ENCODE measurements around the gene ZC3H6. TPM values are rescaled to one million over a fixed set of nuclear protein-coding genes. Genes with fewer than 3 reads are reported as not detected.

The ZC3H6 gene
- polyA plus RNA-seq, 2 of the 4 experiments (the other 2 are of a cell fraction) = 0.75 to 1.9 TPM

- CTCF ChIA-PET = interaction anchor here (0.6 to 1.6 kb wide), 5 partner anchors 10 to 473 kb away, joined by 3 to 6 read pairs (median 3); no protein-coding TSS in a partner anchor
- ATAC-seq = peak; percentile 94 to 97
- FAIRE-seq = no peak
Observed at GRCh38 chr2:112254466-112255240, 20.7 kb upstream of the ZC3H6 start, which contains the start of gene ZC3H8. TSS of gene ZC3H8 (minus strand) at chr2:112255042. CDS start at chr2:112254981, 61 bp downstream.

GRCh38 chr2:112255875-112256274 lies 19.5 kb upstream of the ZC3H6 start:
- ChIA-PET POLR2A (no interaction called here), CTCF (interaction anchor here (1.3 kb wide), 1 partner anchor 472 kb away, joined by 3 read pairs; no protein-coding TSS in a partner anchor)
- FAIRE-seq (no peak), DNase-seq (ENCODE audit: low read depth in 1 of 2, low spot score in 1 of 2) (no peak), ATAC-seq (no peak)
- Histone ChIP-seq H3K4me1 (peaks cover 7% of the 10 kb centered on the region; the same call in 2 of the 3 replicates), H3K27ac (no peak overlapping the region), H3K4me2 (no peak overlapping the region), H3K9me3 (no peaks in the 10 kb centered on the region), H3K4me3 (no peak overlapping the region)
- TF ChIP-seq TP53 (CRISPR knock-in tag; IDR thresholded peaks at IDR 0.05) (no peak), POLR2AphosphoS2 (conservative IDR thresholded peaks at IDR 0.05; ENCODE audit: low read length) (no peak), KDM1A (IDR thresholded peaks at IDR 0.05; ENCODE audit: low read depth) (no peak), NPAS2 (CRISPR knock-in tag; IDR thresholded peaks at IDR 0.05; ENCODE audit: borderline replicate concordance) (no peak), ZFP36 (IDR thresholded peaks at IDR 0.05; ENCODE audit: borderline replicate concordance, partially characterized antibody) (no peak), JUN (IDR thresholded peaks at IDR 0.05) (no peak), MAZ (IDR thresholded peaks at IDR 0.05; ENCODE audit: borderline replicate concordance, low read depth, low read length) (no peak), HOXA7 (CRISPR knock-in tag; IDR thresholded peaks at IDR 0.05) (no peak), RFX5 (IDR thresholded peaks at IDR 0.05) (no peak), NR3C1 (IDR thresholded peaks at IDR 0.05) (no peak), ESRRA (IDR thresholded peaks at IDR 0.05; ENCODE audit: borderline replicate concordance, low read length) (no peak), PHF8 (IDR thresholded peaks at IDR 0.05; ENCODE audit: borderline replicate concordance, low read depth) (no peak), RNF2 (IDR thresholded peaks at IDR 0.05; ENCODE audit: borderline replicate concordance, low read depth) (no peak), JUNB (IDR thresholded peaks at IDR 0.05) (no peak), BCL3 (IDR thresholded peaks at IDR 0.05) (no peak), EHF (CRISPR knock-in tag; IDR thresholded peaks at IDR 0.05) (no peak)
- TF ChIP-seq, protein P1, sequence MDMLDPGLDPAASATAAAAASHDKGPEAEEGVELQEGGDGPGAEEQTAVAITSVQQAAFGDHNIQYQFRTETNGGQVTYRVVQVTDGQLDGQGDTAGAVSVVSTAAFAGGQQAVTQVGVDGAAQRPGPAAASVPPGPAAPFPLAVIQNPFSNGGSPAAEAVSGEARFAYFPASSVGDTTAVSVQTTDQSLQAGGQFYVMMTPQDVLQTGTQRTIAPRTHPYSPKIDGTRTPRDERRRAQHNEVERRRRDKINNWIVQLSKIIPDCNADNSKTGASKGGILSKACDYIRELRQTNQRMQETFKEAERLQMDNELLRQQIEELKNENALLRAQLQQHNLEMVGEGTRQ (IDR thresholded peaks at IDR 0.05) = no peak
- 93% methylated on average over 2 of the region's 2 CpGs for WGBS (ENCODE audit: missing lambda C conversion rate)

More at GRCh38 chr2:112254466-112255240, 20.7 kb upstream of the ZC3H6 start, which contains the start of gene ZC3H8:
- peak; percentile 90 to 98 for DNase-seq (ENCODE audit: low read depth in 1 of 2, low spot score in 1 of 2)
- H3K4me1 ChIP-seq = peaks cover 7% of the 10 kb centered on the region; the same call in 2 of the 3 replicates
- under 1% methylated on average over 52 of the region's 68 CpGs for WGBS (ENCODE audit: missing lambda C conversion rate)
- TF ChIP-seq NFE2L2 (conservative IDR thresholded peaks at IDR 0.05; ENCODE audit: low read length) = no peak
- no peak for TF ChIP-seq FOSB (CRISPR knock-in tag; IDR thresholded peaks at IDR 0.05)
- peak; percentile 85 for TF ChIP-seq POLR2A (IDR thresholded peaks at IDR 0.05; ENCODE audit: low read length)
- TF ChIP-seq E2F6 (IDR thresholded peaks at IDR 0.05; ENCODE audit: borderline replicate concordance, low read depth) = peak; percentile 96
- TF ChIP-seq MAFK (IDR thresholded peaks at IDR 0.05; ENCODE audit: partially characterized antibody) = no peak
- peak; percentile 35 to 70; a peak in 3 of 5 replicates for TF ChIP-seq JUN (IDR thresholded peaks at IDR 0.05)
- peak; percentile 88 for TF ChIP-seq PHF8 (IDR thresholded peaks at IDR 0.05; ENCODE audit: borderline replicate concordance, low read depth)
- TF ChIP-seq ATOH8 (CRISPR knock-in tag; IDR thresholded peaks at IDR 0.05; ENCODE audit: low read depth) = no peak
- no peak for TF ChIP-seq FOSL2 (IDR thresholded peaks at IDR 0.05)
- no peak for TF ChIP-seq FOSL2 (CRISPR knock-in tag; IDR thresholded peaks at IDR 0.05)
- TF ChIP-seq, protein P1 (IDR thresholded peaks at IDR 0.05) = peak; percentile 63
- TF ChIP-seq, protein P2, sequence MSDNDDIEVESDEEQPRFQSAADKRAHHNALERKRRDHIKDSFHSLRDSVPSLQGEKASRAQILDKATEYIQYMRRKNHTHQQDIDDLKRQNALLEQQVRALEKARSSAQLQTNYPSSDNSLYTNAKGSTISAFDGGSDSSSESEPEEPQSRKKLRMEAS (IDR thresholded peaks at IDR 0.05) = peak; percentile 99
- TF ChIP-seq BCL3 (IDR thresholded peaks at IDR 0.05) = peak; percentile 73; the same call in 1 of the 3 replicates
- peak; percentile 87; the same call in 1 of the 2 replicates for TF ChIP-seq MYC (IDR thresholded peaks at IDR 0.05; ENCODE audit: borderline replicate concordance, low read length)
- no peaks in the 10 kb centered on the region for H3K9me3 ChIP-seq
- peak within 1 kb of the TSS; percentile 74 for H3K4me2 ChIP-seq
- peak within 1 kb of the TSS; percentile 62 for H3K4me3 ChIP-seq
- POLR2A ChIA-PET = interaction anchor here (1.0 kb wide), 1 partner anchor 200 kb away, joined by 4 read pairs; the partner anchor contains the start of gene TMEM87B
- H3K27ac ChIP-seq = peak within 1 kb of the TSS; percentile 80 to 92

Measured in A549 (cell line).